C4-2B (cell line): Measurements from ENCODE around the gene CNPY3.

ENCODE experiments used
- H3K27ac ChIP-seq: fragments of 450-650 bp; 2 replicates; pipeline ENCODE4 v1.5.1; 2017
- CTCF ChIP-seq: fragments of 450-650 bp; conservative IDR thresholded peaks from 2 replicates; pipeline ENCODE4 v1.5.1; 2017; ENCODE audit warnings: mild to moderate bottlenecking
- ZFX ChIP-seq: fragments of 450-650 bp; IDR thresholded peaks from 2 replicates; pipeline ENCODE4 v1.6.1; 2017

The CNPY3 gene

GRCh38 chr6:42973926-42974325 lies 44.6 kb downstream of the CNPY3 start:
- no peak overlapping the region for H3K27ac ChIP-seq
- no peak for TF ChIP-seq ZFX
- TF ChIP-seq CTCF, result no peak

GRCh38 chr6:42974919-42975505 lies 45.7 kb downstream of the CNPY3 start:
- H3K27ac ChIP-seq, result no peak overlapping the region
- TF ChIP-seq ZFX (no peak), CTCF (no peak)

- peak overlapping the region; percentile 96 for H3K27ac ChIP-seq
- TF ChIP-seq CTCF (no peak), ZFX (no peak)
Measured at GRCh38 chr6:42978487-42978838, 49.2 kb downstream of the CNPY3 start.

- TF ChIP-seq ZFX (peak; percentile 97), CTCF (no peak)
- H3K27ac ChIP-seq, result peak within 1 kb of the TSS; percentile 96
Measured at GRCh38 chr6:42978839-42979522, 49.7 kb downstream of the CNPY3 start, which contains the start of gene PEX6. Gene PEX6, minus strand, starts transcription at chr6:42979181. Its CDS starts 31 bp downstream, at chr6:42979150.

- TF ChIP-seq ZFX (no peak), CTCF (no peak)
- H3K27ac ChIP-seq, result peak overlapping the region; percentile 96
Measured at GRCh38 chr6:42979523-42980177, 50.4 kb downstream of the CNPY3 start.

- no peak overlapping the region for H3K27ac ChIP-seq
- TF ChIP-seq ZFX (no peak), CTCF (no peak)
Measured at GRCh38 chr6:42981836-42982235, 52.6 kb downstream of the CNPY3 start.
